LHCN-M2 (cell line): Measurements from ENCODE around the gene CDCA5. TPM values are rescaled to one million over a fixed set of nuclear protein-coding genes. Genes with fewer than 3 reads are reported as not detected.

Source experiments
- DNase-seq: peaks from one replicate; pipeline ENCODE4 v3.0.0-alpha.2; 2012; ENCODE audit warnings: low read depth
- total RNA-seq: library from RNA; depleted of rRNA; stranded (reverse); fragments of >200 nt; gene quantifications from 2 replicates; pipeline ENCODE4 v1.2.3, GENCODE V29; 2014

CDCA5 gene
- total RNA-seq, 1 experiment from 2014 or later, result 48.0 TPM

GRCh38 chr11:65107078-65107477 lies 23.2 kb upstream of the CDCA5 start:
- no peak for DNase-seq

GRCh38 chr11:65104628-65105027 lies 20.8 kb upstream of the CDCA5 start:
- no peak for DNase-seq

- DNase-seq, result peak; percentile 71
Observed at GRCh38 chr11:65103476-65103875, 19.6 kb upstream of the CDCA5 start.

GRCh38 chr11:65102142-65103095 lies 18.6 kb upstream of the CDCA5 start:
- no peak for DNase-seq

GRCh38 chr11:65100674-65101350 lies 17.0 kb upstream of the CDCA5 start:
- DNase-seq, result no peak

- no peak for DNase-seq
Observed at GRCh38 chr11:65096926-65097325, 13.1 kb upstream of the CDCA5 start.

- DNase-seq, result peak; percentile 86
Observed at GRCh38 chr11:65095974-65096806, 12.3 kb upstream of the CDCA5 start, which contains the start of gene VPS51. TSS of gene VPS51 (plus strand) at chr11:65096214. CDS start at chr11:65096251, 37 bp downstream.

GRCh38 chr11:65095427-65095826 lies 11.6 kb upstream of the CDCA5 start:
- DNase-seq, result no peak

GRCh38 chr11:65090628-65091027 lies 6.8 kb upstream of the CDCA5 start:
- DNase-seq, result no peak

- no peak for DNase-seq
Observed at GRCh38 chr11:65089621-65090020, 5.8 kb upstream of the CDCA5 start.

- DNase-seq, result no peak
Observed at GRCh38 chr11:65087827-65088226, 4.0 kb upstream of the CDCA5 start.

GRCh38 chr11:65087216-65087615 lies 3.4 kb upstream of the CDCA5 start:
- no peak for DNase-seq

GRCh38 chr11:65086809-65087208 lies 3.0 kb upstream of the CDCA5 start:
- no peak for DNase-seq

GRCh38 chr11:65085446-65085845 lies 1.6 kb upstream of the CDCA5 start:
- DNase-seq, result no peak

- DNase-seq, result no peak
Observed at GRCh38 chr11:65084598-65085375, 947 bp upstream of the CDCA5 start.

GRCh38 chr11:65083134-65083833 lies 556 bp downstream of the CDCA5 start:
- DNase-seq, result no peak

- no peak for DNase-seq
Observed at GRCh38 chr11:65078786-65079342, 5.0 kb downstream of the CDCA5 start.

GRCh38 chr11:65078151-65078550 lies 5.7 kb downstream of the CDCA5 start:
- DNase-seq, result peak; percentile 19

- DNase-seq, result peak; percentile 11
Observed at GRCh38 chr11:65077451-65077850, 6.4 kb downstream of the CDCA5 start.

- no peak for DNase-seq
Observed at GRCh38 chr11:65072631-65072966, 11.2 kb downstream of the CDCA5 start.
